MM.1S (cell line): Measurements from ENCODE around the gene RPS6KA3.

ENCODE experiments used
- DNase-seq: peaks from one replicate; pipeline ENCODE4 v3.0.0-alpha.2; 2015
- H2AFZ ChIP-seq: fragments of 300-600 bp; sonication (generic); 2 replicates; pipeline ENCODE4 v1.6.0; 2016; ENCODE audit warnings: antibody characterized with exemption, low read length
- H3F3A ChIP-seq: fragments of 300-600 bp; sonication (generic); 2 replicates; pipeline ENCODE4 v1.6.1; 2016; ENCODE audit warnings: mild to moderate bottlenecking, antibody characterized with exemption, low read length, moderate library complexity, mixed read lengths; ENCODE audit not compliant: insufficient read depth
- H3K27ac ChIP-seq: fragments of 300-600 bp; sonication (generic); 2 replicates; pipeline ENCODE4 v1.5.1; 2016; ENCODE audit warnings: mild to moderate bottlenecking, low read length
- H3K27me3 ChIP-seq: fragments of 300-600 bp; sonication (generic); replicated peaks from 2 replicates; pipeline ENCODE4 v1.6.0; 2016; ENCODE audit warnings: low read length; ENCODE audit not compliant: insufficient read depth
- H3K36me3 ChIP-seq: fragments of 300-600 bp; sonication (generic); replicated peaks from 2 replicates; pipeline ENCODE4 v1.6.1; 2016; ENCODE audit warnings: mild to moderate bottlenecking, low read length, mixed read lengths; ENCODE audit not compliant: insufficient read depth
- H3K4me1 ChIP-seq: fragments of 300-600 bp; sonication (generic); 2 replicates; pipeline ENCODE4 v1.6.1; 2016; ENCODE audit warnings: low read length, mixed read lengths
- H3K4me2 ChIP-seq: fragments of 300-600 bp; sonication (generic); 2 replicates; pipeline ENCODE4 v1.6.0; 2016; ENCODE audit warnings: low read depth, low read length
- H3K4me3 ChIP-seq: fragments of 300-600 bp; sonication (generic); 2 replicates; pipeline ENCODE4 v1.5.1; 2016; ENCODE audit warnings: low read length, mixed read lengths
- H3K79me2 ChIP-seq: fragments of 300-600 bp; sonication (generic); 2 replicates; pipeline ENCODE4 v1.6.1; 2016; ENCODE audit warnings: mixed run types, low read length, mixed read lengths
- H3K9ac ChIP-seq: fragments of 300-600 bp; sonication (generic); 2 replicates; pipeline ENCODE4 v1.6.1; 2016; ENCODE audit warnings: low read length, mixed read lengths
- H3K9me2 ChIP-seq: fragments of 300-600 bp; sonication (generic); replicated peaks from 2 replicates; pipeline ENCODE4 v1.6.1; 2016; ENCODE audit warnings: mild to moderate bottlenecking, low read length, mixed read lengths; ENCODE audit not compliant: insufficient read depth
- H3K9me3 ChIP-seq: fragments of 300-600 bp; sonication (generic); replicated peaks from 2 replicates; pipeline ENCODE4 v1.6.1; 2016; ENCODE audit warnings: mild to moderate bottlenecking, low read length, mixed read lengths; ENCODE audit not compliant: insufficient read depth
- H4K20me1 ChIP-seq: fragments of 300-600 bp; sonication (generic); 2 replicates; pipeline ENCODE4 v1.6.1; 2016; ENCODE audit warnings: mild to moderate bottlenecking, low read length, moderate library complexity, mixed read lengths; ENCODE audit not compliant: insufficient read depth
- EZH2 ChIP-seq: fragments of 300-600 bp; sonication (generic); optimal IDR thresholded peaks from 2 replicates; pipeline ENCODE3; 2017; ENCODE audit warnings: low read depth, mild to moderate bottlenecking, antibody characterized with exemption, low read length, mixed read lengths
- EZH2phosphoT487 ChIP-seq: fragments of 300-600 bp; sonication (generic); IDR thresholded peaks from 2 replicates; pipeline ENCODE4 v1.6.1; 2018; ENCODE audit warnings: antibody characterized with exemption, low read length
- TF ChIP-seq, protein P1 (sequence below): fragments of 300-600 bp; sonication (generic); IDR thresholded peaks from 2 replicates; pipeline ENCODE4 v1.5.1; 2016; ENCODE audit warnings: antibody characterized with exemption, low read length, mixed read lengths

Gene RPS6KA3

DNA sequence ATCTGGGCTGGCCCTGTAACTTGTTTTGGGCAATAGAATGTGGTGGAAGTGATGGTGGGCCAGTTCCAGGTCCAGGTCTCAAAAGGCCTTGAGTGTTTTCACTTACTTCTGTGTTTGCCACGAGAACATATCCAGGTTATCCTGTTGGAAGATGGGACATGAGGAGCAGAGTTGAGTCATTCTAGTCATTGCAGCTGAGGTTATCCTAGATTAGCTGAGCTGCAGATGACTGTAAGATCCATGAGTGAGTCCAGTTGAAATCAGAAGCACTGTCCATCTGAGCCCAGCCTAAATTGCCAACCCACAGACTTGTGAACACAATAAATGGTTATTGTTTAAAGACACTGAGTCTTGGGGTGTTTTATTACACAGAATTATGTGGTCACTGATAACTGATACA is 45.3 kb upstream of the RPS6KA3 start:
- H3K27ac ChIP-seq: no peak overlapping the region
- no peak for DNase-seq
- no peaks in the 10 kb centered on the region for H3K9me3 ChIP-seq
- H3K36me3 ChIP-seq: no peaks in the 10 kb centered on the region
- H3K4me1 ChIP-seq: 0 out of 2 replicates have a peak, but pooled peaks cover 2% of the 10 kb centered on the region
- no peaks in the 10 kb centered on the region for H3K27me3 ChIP-seq
- H3K9ac ChIP-seq: no peak overlapping the region
- no peaks in the 10 kb centered on the region for H3K79me2 ChIP-seq
- H3K4me2 ChIP-seq: no peak overlapping the region
- H3F3A ChIP-seq: no peaks in the 10 kb centered on the region
- H2AFZ ChIP-seq: no peak overlapping the region
- H3K9me2 ChIP-seq: no peaks in the 10 kb centered on the region
- TF ChIP-seq EZH2 (no peak), EZH2phosphoT487 (no peak)
- TF ChIP-seq, protein P1, sequence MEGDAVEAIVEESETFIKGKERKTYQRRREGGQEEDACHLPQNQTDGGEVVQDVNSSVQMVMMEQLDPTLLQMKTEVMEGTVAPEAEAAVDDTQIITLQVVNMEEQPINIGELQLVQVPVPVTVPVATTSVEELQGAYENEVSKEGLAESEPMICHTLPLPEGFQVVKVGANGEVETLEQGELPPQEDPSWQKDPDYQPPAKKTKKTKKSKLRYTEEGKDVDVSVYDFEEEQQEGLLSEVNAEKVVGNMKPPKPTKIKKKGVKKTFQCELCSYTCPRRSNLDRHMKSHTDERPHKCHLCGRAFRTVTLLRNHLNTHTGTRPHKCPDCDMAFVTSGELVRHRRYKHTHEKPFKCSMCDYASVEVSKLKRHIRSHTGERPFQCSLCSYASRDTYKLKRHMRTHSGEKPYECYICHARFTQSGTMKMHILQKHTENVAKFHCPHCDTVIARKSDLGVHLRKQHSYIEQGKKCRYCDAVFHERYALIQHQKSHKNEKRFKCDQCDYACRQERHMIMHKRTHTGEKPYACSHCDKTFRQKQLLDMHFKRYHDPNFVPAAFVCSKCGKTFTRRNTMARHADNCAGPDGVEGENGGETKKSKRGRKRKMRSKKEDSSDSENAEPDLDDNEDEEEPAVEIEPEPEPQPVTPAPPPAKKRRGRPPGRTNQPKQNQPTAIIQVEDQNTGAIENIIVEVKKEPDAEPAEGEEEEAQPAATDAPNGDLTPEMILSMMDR: no peak
- no peak overlapping the region for H3K4me3 ChIP-seq
- H4K20me1 ChIP-seq: no peaks in the 10 kb centered on the region

DNA sequence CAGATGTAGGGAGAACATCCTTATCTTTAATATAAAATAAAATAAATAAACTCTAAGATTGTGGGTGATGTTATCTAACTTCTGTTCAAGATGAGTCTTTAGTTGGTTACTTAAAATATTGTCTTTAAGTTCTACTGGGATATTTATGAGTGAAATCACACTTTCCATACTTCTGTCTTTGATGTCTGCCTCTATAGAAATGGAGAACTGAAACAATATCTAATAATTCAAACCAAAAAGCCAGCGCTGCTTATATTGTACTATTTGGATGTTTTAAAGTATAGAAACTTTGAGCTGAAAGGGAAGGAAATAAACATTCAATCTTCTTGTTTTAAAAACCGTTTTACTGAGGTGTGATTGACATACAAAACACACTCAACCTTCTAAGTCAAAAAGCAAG is 44.8 kb upstream of the RPS6KA3 start:
- Histone ChIP-seq H3K4me1 (0 out of 2 replicates have a peak, but pooled peaks cover 2% of the 10 kb centered on the region), H3K79me2 (no peaks in the 10 kb centered on the region), H3K27me3 (no peaks in the 10 kb centered on the region), H3K9ac (no peak overlapping the region), H3K4me3 (no peak overlapping the region), H3K4me2 (no peak overlapping the region), H4K20me1 (no peaks in the 10 kb centered on the region), H3K36me3 (no peaks in the 10 kb centered on the region), H3K9me3 (no peaks in the 10 kb centered on the region), H3K9me2 (no peaks in the 10 kb centered on the region), H3F3A (no peaks in the 10 kb centered on the region), H3K27ac (no peak overlapping the region), H2AFZ (no peak overlapping the region)
- no peak for DNase-seq
- TF ChIP-seq EZH2phosphoT487: no peak
- no peak for TF ChIP-seq EZH2
- TF ChIP-seq, protein P1: no peak

DNA sequence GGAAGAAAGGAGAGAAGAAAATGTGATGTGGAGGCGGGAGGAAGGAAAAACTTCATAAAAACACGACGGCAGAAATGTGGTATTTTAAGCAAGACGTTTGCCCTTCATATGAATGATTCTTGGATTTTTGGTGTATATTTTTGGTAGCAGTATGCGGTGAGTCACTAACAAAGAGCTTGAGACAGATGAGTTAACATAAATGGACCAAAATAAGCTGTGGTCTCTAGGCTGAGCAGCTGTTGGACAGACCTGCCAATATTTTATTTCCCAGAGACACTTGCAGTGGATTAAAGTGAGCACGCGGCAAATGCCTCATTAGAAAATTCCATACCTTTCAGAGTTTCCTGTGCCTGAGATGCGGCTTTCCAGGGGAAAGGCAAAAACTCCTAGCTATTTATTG is 43.1 kb upstream of the RPS6KA3 start:
- no peak overlapping the region for H3K4me3 ChIP-seq
- no peaks in the 10 kb centered on the region for H3K27me3 ChIP-seq
- H2AFZ ChIP-seq: no peak overlapping the region
- no peak overlapping the region for H3K9ac ChIP-seq
- H3K9me2 ChIP-seq: no peaks in the 10 kb centered on the region
- DNase-seq: no peak
- H4K20me1 ChIP-seq: no peaks in the 10 kb centered on the region
- no peak overlapping the region for H3K27ac ChIP-seq
- TF ChIP-seq EZH2 (no peak), EZH2phosphoT487 (no peak)
- TF ChIP-seq, protein P1: no peak
- H3K9me3 ChIP-seq: no peaks in the 10 kb centered on the region
- H3K79me2 ChIP-seq: no peaks in the 10 kb centered on the region
- H3F3A ChIP-seq: no peaks in the 10 kb centered on the region
- no peaks in the 10 kb centered on the region for H3K36me3 ChIP-seq
- H3K4me1 ChIP-seq: no peaks in the 10 kb centered on the region
- H3K4me2 ChIP-seq: no peak overlapping the region
